HepG2 (cell line): ENCODE measurements around the gene BAIAP3. TPM values are rescaled to one million over a fixed set of nuclear protein-coding genes. Genes with fewer than 3 reads are reported as not detected.

Experiments used
- ATAC-seq: fragments of 200-7000 bp; cut with Tn5 transposase; 3 replicates; pipeline ENCODE4 v1.9.1; 2020; ENCODE audit warnings: mild to moderate bottlenecking, moderate library complexity
- BruUV-seq: library from RNA; stranded (reverse); fragments of 400-500 nt; replicated peaks from 2 replicates; lab custom pipeline; 2021; lab: Mats Ljungman, UMichigan
- CTCF ChIA-PET: fragments of 300-600 bp; formaldehyde crosslinking; extraction: SDS; loops from one replicate; lab custom pipeline; 2021; ENCODE audit warnings: low total read pairs, inconsistent platforms, low intra/inter-chr PET ratio; lab: Yijun Ruan, JAX
- POLR2A ChIA-PET: fragments of 350-600 bp; sonication (Branson Sonifier 250); formaldehyde crosslinking; loops from one replicate; lab custom pipeline; 2020; ENCODE audit warnings: antibody characterized with exemption, inconsistent platforms; lab: Yijun Ruan, JAX
- DNase-seq: peaks from one replicate; pipeline ENCODE4 v3.0.0-alpha.2; 2015; ENCODE audit warnings: low spot score
- FAIRE-seq: peaks from 3 replicates; lab custom pipeline; 2011; peaks lifted over from hg19 to GRCh38; lab: Jason Lieb, UNC
- H2AFZ ChIP-seq: one replicate; pipeline ENCODE4 v1.6.1; 2011; ENCODE audit warnings: low read length, inconsistent platforms
- H3K27ac ChIP-seq: fragments of 300-600 bp; 3 replicates; pipeline ENCODE4 v1.8.0; 2011; ENCODE audit warnings: mixed run types, mild to moderate bottlenecking, mixed read lengths, low read length, inconsistent platforms; ENCODE audit not compliant: insufficient read depth; ENCODE audit errors: extremely low read length
- H3K27me3 ChIP-seq, 2 experiments: fragments of 200-600 bp in 1 of 2; 2 replicates in 1 of 2; 3 replicates in 1 of 2; pipeline versions ENCODE4 v1.6.0 to v1.8.0; 2011; ENCODE audit warnings: low read length in 2 of 2, mild to moderate bottlenecking in 2 of 2, moderate library complexity in 2 of 2, inconsistent platforms in 1 of 2; ENCODE audit not compliant: insufficient read depth in 2 of 2, control insufficient read depth in 1 of 2
- H3K36me3 ChIP-seq, 2 experiments: fragments of 200-600 bp in 1 of 2; replicated peaks in 1 of 2; 2 replicates in 1 of 2; 3 replicates in 1 of 2; pipeline versions ENCODE4 v1.5.1 to v1.8.0; 2011; ENCODE audit warnings: low read length in 2 of 2, inconsistent platforms in 1 of 2; ENCODE audit not compliant: insufficient read depth in 2 of 2, control insufficient read depth in 1 of 2
- H3K4me1 ChIP-seq: 2 replicates; pipeline ENCODE4 v1.5.1; 2012; ENCODE audit warnings: low read length, inconsistent platforms; ENCODE audit not compliant: insufficient read depth
- H3K4me2 ChIP-seq: 2 replicates; pipeline ENCODE4 v1.6.0; 2011; ENCODE audit warnings: low read depth, low read length, inconsistent platforms
- H3K4me3 ChIP-seq, 3 experiments: fragments of 200-600 bp in 1 of 3; sonication (generic), shearing (Covaris generic) in 1 of 3; replicated peaks in 1 of 3; 2 replicates each; pipeline ENCODE4 v1.5.1; 2011 to 2016; ENCODE audit warnings: low read length in 3 of 3, inconsistent platforms in 2 of 3, low read depth in 2 of 3, mild to moderate bottlenecking in 2 of 3, control low read depth in 1 of 3, mixed read lengths in 1 of 3; ENCODE audit not compliant: insufficient read depth in 1 of 3
- H3K79me2 ChIP-seq: one replicate; pipeline ENCODE4 v1.6.1; 2011; ENCODE audit warnings: low read length, inconsistent platforms; ENCODE audit not compliant: insufficient read depth
- H3K9ac ChIP-seq: 2 replicates; pipeline ENCODE4 v1.6.0; 2011; ENCODE audit warnings: mild to moderate bottlenecking, low read depth, low read length, inconsistent platforms; ENCODE audit not compliant: insufficient read depth
- H3K9me3 ChIP-seq: 2 replicates; pipeline ENCODE4 v1.5.1; 2012; ENCODE audit warnings: mild to moderate bottlenecking, low read length
- H4K20me1 ChIP-seq: 2 replicates; pipeline ENCODE4 v1.6.0; 2011; ENCODE audit warnings: inconsistent platforms, mild to moderate bottlenecking, low read length, moderate library complexity; ENCODE audit not compliant: insufficient read depth
- ATF1 ChIP-seq: IDR thresholded peaks from 2 replicates; pipeline ENCODE4 v1.6.1; 2016; ENCODE audit warnings: mild to moderate bottlenecking, control low read depth
- ATF7-NPFF ChIP-seq: sonication (generic); formaldehyde crosslinking; IDR thresholded peaks from 2 replicates; pipeline ENCODE4 v1.8.1; 2023; ENCODE audit warnings: mild to moderate bottlenecking, low read depth, missing genetic modification reagents, moderate library complexity
- EP300 ChIP-seq, 3 experiments: sonication (generic) in 1 of 3; formaldehyde crosslinking in 1 of 3; IDR thresholded peaks; 2 replicates each; pipeline versions ENCODE4 v1.5.1 to v1.6.1; 2011 to 2020; ENCODE audit warnings: low read depth in 2 of 3, low read length in 2 of 3, borderline replicate concordance in 1 of 3, improper control_type of control experiment in 1 of 3, mild to moderate bottlenecking in 1 of 3, missing genetic modification reagents in 1 of 3, moderate library complexity in 1 of 3
- TBX2 ChIP-seq: sonication (generic); formaldehyde crosslinking; IDR thresholded peaks from 2 replicates; pipeline ENCODE4 v1.5.0; 2020; ENCODE audit warnings: missing genetic modification reagents, mild to moderate bottlenecking, borderline replicate concordance
- ZNF318 ChIP-seq: sonication (generic); formaldehyde crosslinking; IDR thresholded peaks from 2 replicates; pipeline ENCODE4 v1.4.0; 2020; ENCODE audit warnings: mild to moderate bottlenecking, missing genetic modification reagents
- ZNF44 ChIP-seq: sonication (generic); formaldehyde crosslinking; IDR thresholded peaks from 2 replicates; pipeline ENCODE4 v1.5.1; 2020; ENCODE audit warnings: mild to moderate bottlenecking, missing genetic modification reagents
- ZSCAN21 ChIP-seq: sonication (generic); formaldehyde crosslinking; IDR thresholded peaks from 2 replicates; pipeline ENCODE4 v1.8.0; 2022; ENCODE audit warnings: mild to moderate bottlenecking, missing genetic modification reagents, moderate library complexity, borderline replicate concordance
- WGBS: methylation state at CpG from one replicate; pipeline ENCODE4 v1.1.6; 2017; ENCODE audit warnings: low lambda C conversion rate; 5-methylcytosine and 5-hydroxymethylcytosine counted together
- in situ Hi-C: cut with HindIII; loops from 2 replicates; pipeline ENCODE4 v1.10.0; 2017; ENCODE audit warnings: low pct_unique_long_range_greater_than_20kb; ENCODE audit not compliant: extremely low pct_ligation_motif_present
- intact Hi-C: fragments of 100-400 bp; cut with micrococcal nuclease; formaldehyde crosslinking; loops from one replicate; pipeline ENCODE4 v1.10.0; 2022; ENCODE audit not compliant: unreplicated experiment
- polyA plus RNA-seq, 8 experiments: library from polyadenylated mRNA; depleted of rRNA in 3 of 8; stranded (reverse) in 7 of 8; unstranded in 1 of 8; fragments of >200 nt; fragmentation: Illumina TruSeq in 4 of 8; extraction: Trizol in 4 of 8; gene quantifications; 2 replicates each; pipeline versions ENCODE4 v1.2.1 to v1.2.3, GENCODE V29; 2011 to 2016; ENCODE audit warnings: low read depth in 4 of 8, missing spikeins in 1 of 8, mixed read lengths in 1 of 8; ENCODE audit not compliant: insufficient read depth in 1 of 8
- total RNA-seq, 5 experiments: library from RNA; depleted of rRNA; stranded (reverse); fragments of >200 nt; fragmentation: Illumina TruSeq; extraction: Trizol; gene quantifications; 2 replicates each; pipeline ENCODE4 v1.2.3, GENCODE V29; 2016; ENCODE audit warnings: low read depth in 1 of 5
- TF ChIP-seq, protein P1 (sequence below): sonication (generic); formaldehyde crosslinking; IDR thresholded peaks from 2 replicates; pipeline ENCODE4 v1.5.1; 2020; ENCODE audit warnings: missing genetic modification reagents, mild to moderate bottlenecking, borderline replicate concordance

The BAIAP3 gene
- total and polyA plus RNA-seq, 2 of the 13 experiments (the other 11 are each of a cell fraction or from before 2014, with no cell fraction given): 3.2 to 5.7 TPM

- CTCF ChIA-PET: no interaction called here
- POLR2A ChIA-PET: interaction anchor here (1.2 to 2.3 kb wide), 2 partner anchors 12 to 34 kb away, joined by 3 to 25 read pairs; partner anchors contain the start of gene BAIAP3
- intact Hi-C loops: no loop called here
These were observed 11.1 kb downstream of the BAIAP3 start for GRCh38 chr16:1344499-1344898.

More at GRCh38 chr16:1344499-1344898, 11.1 kb downstream of the BAIAP3 start:
- H3K9me3 ChIP-seq: no peaks in the 10 kb centered on the region
- H2AFZ ChIP-seq: no peak overlapping the region
- BruUV-seq: no TSS peak
- ATAC-seq (no peak), FAIRE-seq (no peak), DNase-seq (no peak)
- no peak overlapping the region for H3K27ac ChIP-seq
- TF ChIP-seq ATF1 (CRISPR knock-in tag) (no peak), EP300 (IDR thresholded peaks at IDR 0.05; ENCODE audit: low read depth in 2 of 2, low read length in 2 of 2) (no peak), EP300 (CRISPR knock-in tag; IDR thresholded peaks at IDR 0.05; ENCODE audit: borderline replicate concordance) (no peak), ZNF318 (no peak), ZNF44 (CRISPR knock-in tag) (no peak), TBX2 (CRISPR knock-in tag) (0 out of 2 replicates have a peak, but pooled peaks have one; percentile 6), ZSCAN21 (no peak), ATF7-NPFF (no peak)
- TF ChIP-seq, protein P1, sequence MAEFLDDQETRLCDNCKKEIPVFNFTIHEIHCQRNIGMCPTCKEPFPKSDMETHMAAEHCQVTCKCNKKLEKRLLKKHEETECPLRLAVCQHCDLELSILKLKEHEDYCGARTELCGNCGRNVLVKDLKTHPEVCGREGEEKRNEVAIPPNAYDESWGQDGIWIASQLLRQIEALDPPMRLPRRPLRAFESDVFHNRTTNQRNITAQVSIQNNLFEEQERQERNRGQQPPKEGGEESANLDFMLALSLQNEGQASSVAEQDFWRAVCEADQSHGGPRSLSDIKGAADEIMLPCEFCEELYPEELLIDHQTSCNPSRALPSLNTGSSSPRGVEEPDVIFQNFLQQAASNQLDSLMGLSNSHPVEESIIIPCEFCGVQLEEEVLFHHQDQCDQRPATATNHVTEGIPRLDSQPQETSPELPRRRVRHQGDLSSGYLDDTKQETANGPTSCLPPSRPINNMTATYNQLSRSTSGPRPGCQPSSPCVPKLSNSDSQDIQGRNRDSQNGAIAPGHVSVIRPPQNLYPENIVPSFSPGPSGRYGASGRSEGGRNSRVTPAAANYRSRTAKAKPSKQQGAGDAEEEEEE: no peak
- peak overlapping the region; percentile 99; the same call in 1 of the 2 replicates for H3K4me2 ChIP-seq
- WGBS: 83% methylated on average over 12 of the region's 14 CpGs
- H3K36me3 ChIP-seq: peaks cover 3% of the 10 kb centered on the region in 2 experiments; a peak in 3 of 5 replicates
- H3K79me2 ChIP-seq: no peaks in the 10 kb centered on the region
- peaks cover 0 to 18% of the 10 kb centered on the region in 2 experiments; a peak in 2 of 5 replicates for H3K27me3 ChIP-seq
- H3K4me1 ChIP-seq: peaks cover 19% of the 10 kb centered on the region
- no peaks in the 10 kb centered on the region for H4K20me1 ChIP-seq
- H3K4me3 ChIP-seq: peak overlapping the region in 1 of 3 experiments; percentile 87; a peak in 1 of 6 replicates
- in situ Hi-C loops: no loop called here
- no peak overlapping the region for H3K9ac ChIP-seq
